Thyroid gland (tissue), 4 donors: ENCODE results near the gene ZNF518B.

Source experiments
- CTCF ChIP-seq, 6 experiments: fragments of 200-600 bp in 3 of 6; fragments of 450-650 bp in 3 of 6; sonication (generic) in 3 of 6; IDR thresholded peaks; one replicate each; pipeline ENCODE4 v1.5.1; 2016 to 2019; ENCODE audit warnings: antibody characterized with exemption in 6 of 6, mild to moderate bottlenecking in 2 of 6, inconsistent platforms in 1 of 6, moderate library complexity in 1 of 6
- POLR2A ChIP-seq, 2 donors: fragments of 450-650 bp; IDR thresholded peaks; one replicate each; pipeline ENCODE4 v1.6.1; 2017; ENCODE audit warnings: antibody characterized with exemption in 2 of 2, mild to moderate bottlenecking in 2 of 2, moderate library complexity in 1 of 2

- TF ChIP-seq CTCF (IDR thresholded peaks at IDR 0.05) (no peak), POLR2A (IDR thresholded peaks at IDR 0.05) (no peak)
Measured at GRCh38 chr4:10480616-10481015, 23.4 kb upstream of the ZNF518B start.
